HG02610 (cell line): ENCODE measurements around the gene PSMD14.

Source experiments
- ATAC-seq: cut with Tn5 transposase; IDR thresholded peaks from one replicate; pipeline ENCODE4 v1.9.1; 2021; ENCODE audit warnings: mild to moderate bottlenecking, moderate library complexity; ENCODE audit not compliant: unreplicated experiment

Gene PSMD14

GRCh38 chr2:161434118-161434517, 125.9 kb downstream of the PSMD14 start:
- ATAC-seq, result no peak

GRCh38 chr2:161436411-161436810, 128.2 kb downstream of the PSMD14 start:
- no peak for ATAC-seq

DNA sequence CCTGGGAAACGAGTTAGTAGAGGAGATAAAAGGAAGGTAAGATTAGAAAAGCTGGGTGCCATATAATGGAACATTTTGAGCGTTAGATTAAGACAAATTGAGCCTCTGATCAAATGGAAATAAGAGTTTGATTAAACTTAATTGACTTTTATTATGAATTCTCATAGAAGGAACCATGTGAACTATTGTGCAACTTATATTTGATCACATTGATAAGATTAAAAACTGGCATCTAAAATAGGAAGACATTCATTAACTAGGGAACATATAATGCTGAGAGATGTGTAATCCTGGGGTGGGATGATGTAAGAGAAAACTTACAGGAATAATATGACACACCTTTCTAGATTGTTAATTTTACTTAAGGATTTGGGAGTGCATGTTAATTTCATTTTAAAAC, 130.4 kb downstream of the PSMD14 start:
- ATAC-seq, result no peak

GRCh38 chr2:161445097-161445496, 136.9 kb downstream of the PSMD14 start:
- ATAC-seq, result no peak

- no peak for ATAC-seq
These were observed 140.2 kb downstream of the PSMD14 start for GRCh38 chr2:161448431-161448830.
